ENCODE results near the gene VCL.

- TF ChIP-seq CTCF (IDR thresholded peaks at IDR 0.05): no peak
- no peak for TF ChIP-seq POLR2A (IDR thresholded peaks at IDR 0.05)
Observed at GRCh38 chr10:74044419-74044818, 46.5 kb downstream of the VCL start.
